ENCODE data around the gene AXIN2. TPM values are rescaled to one million over a fixed set of nuclear protein-coding genes. Genes with fewer than 3 reads are reported as not detected.

The AXIN2 gene
- total RNA-seq, 1 donor from 2014 or later, result 21.0 TPM

GRCh38 chr17:65588181-65588808 is 26.8 kb upstream of the AXIN2 start:
- Histone ChIP-seq H3K9me3 (replicated peaks) (no peaks in the 10 kb centered on the region), H3K4me1 (peaks cover 39% of the 10 kb centered on the region), H3K36me3 (no peaks in the 10 kb centered on the region), H3K4me3 (no peak overlapping the region), H3K27me3 (ENCODE audit: low read depth) (no peaks in the 10 kb centered on the region), H3K27ac (replicated peaks) (no peak overlapping the region)
- peak; percentile 3 for TF ChIP-seq CTCF (IDR thresholded peaks at IDR 0.05; ENCODE audit: borderline replicate concordance)
- DNase-seq, result peak; percentile 45
- intact Hi-C loops (cut with micrococcal nuclease), result no loop called here

- Histone ChIP-seq H3K9me3 (replicated peaks) (no peaks in the 10 kb centered on the region), H3K27ac (replicated peaks) (no peak overlapping the region), H3K4me1 (peaks cover 39% of the 10 kb centered on the region), H3K4me3 (no peak overlapping the region), H3K27me3 (ENCODE audit: low read depth) (no peaks in the 10 kb centered on the region), H3K36me3 (no peaks in the 10 kb centered on the region)
- intact Hi-C loops (cut with micrococcal nuclease), result no loop called here
- TF ChIP-seq CTCF (IDR thresholded peaks at IDR 0.05; ENCODE audit: borderline replicate concordance), result no peak
- no peak for DNase-seq
These were observed 26.2 kb upstream of the AXIN2 start for GRCh38 chr17:65587534-65588180.

- DNase-seq, result no peak
- no peak for TF ChIP-seq CTCF (IDR thresholded peaks at IDR 0.05; ENCODE audit: borderline replicate concordance)
- intact Hi-C loops (cut with micrococcal nuclease), result no loop called here
- H3K4me1 ChIP-seq, result peaks cover 39% of the 10 kb centered on the region
- H3K27ac ChIP-seq (replicated peaks), result no peak overlapping the region
- H3K4me3 ChIP-seq, result no peak overlapping the region
- H3K36me3 ChIP-seq, result no peaks in the 10 kb centered on the region
- H3K27me3 ChIP-seq (ENCODE audit: low read depth), result no peaks in the 10 kb centered on the region
- H3K9me3 ChIP-seq (replicated peaks), result no peaks in the 10 kb centered on the region
These were observed 25.5 kb upstream of the AXIN2 start for GRCh38 chr17:65586899-65587298.

GRCh38 chr17:65584604-65585521 is 23.4 kb upstream of the AXIN2 start:
- Histone ChIP-seq H3K9me3 (replicated peaks) (no peaks in the 10 kb centered on the region), H3K27me3 (ENCODE audit: low read depth) (no peaks in the 10 kb centered on the region), H3K4me1 (peaks cover 39% of the 10 kb centered on the region), H3K27ac (replicated peaks) (peak overlapping the region; percentile 36), H3K4me3 (no peak overlapping the region), H3K36me3 (no peaks in the 10 kb centered on the region)
- DNase-seq, result peak; percentile 42
- TF ChIP-seq CTCF (IDR thresholded peaks at IDR 0.05; ENCODE audit: borderline replicate concordance), result no peak
- intact Hi-C loops (cut with micrococcal nuclease), result no loop called here

- TF ChIP-seq CTCF (IDR thresholded peaks at IDR 0.05; ENCODE audit: borderline replicate concordance), result no peak
- Histone ChIP-seq H3K9me3 (replicated peaks) (no peaks in the 10 kb centered on the region), H3K4me1 (peaks cover 39% of the 10 kb centered on the region), H3K36me3 (no peaks in the 10 kb centered on the region), H3K27me3 (ENCODE audit: low read depth) (no peaks in the 10 kb centered on the region), H3K27ac (replicated peaks) (peak overlapping the region; percentile 36), H3K4me3 (no peak overlapping the region)
- intact Hi-C loops (cut with micrococcal nuclease), result no loop called here
- peak; percentile 34 for DNase-seq
These were observed 22.6 kb upstream of the AXIN2 start for GRCh38 chr17:65583921-65584603.

Data from left ventricle myocardium inferior (tissue), 1 donor.